ENCODE data around the gene ADGRE3.

The ADGRE3 gene, protein sequence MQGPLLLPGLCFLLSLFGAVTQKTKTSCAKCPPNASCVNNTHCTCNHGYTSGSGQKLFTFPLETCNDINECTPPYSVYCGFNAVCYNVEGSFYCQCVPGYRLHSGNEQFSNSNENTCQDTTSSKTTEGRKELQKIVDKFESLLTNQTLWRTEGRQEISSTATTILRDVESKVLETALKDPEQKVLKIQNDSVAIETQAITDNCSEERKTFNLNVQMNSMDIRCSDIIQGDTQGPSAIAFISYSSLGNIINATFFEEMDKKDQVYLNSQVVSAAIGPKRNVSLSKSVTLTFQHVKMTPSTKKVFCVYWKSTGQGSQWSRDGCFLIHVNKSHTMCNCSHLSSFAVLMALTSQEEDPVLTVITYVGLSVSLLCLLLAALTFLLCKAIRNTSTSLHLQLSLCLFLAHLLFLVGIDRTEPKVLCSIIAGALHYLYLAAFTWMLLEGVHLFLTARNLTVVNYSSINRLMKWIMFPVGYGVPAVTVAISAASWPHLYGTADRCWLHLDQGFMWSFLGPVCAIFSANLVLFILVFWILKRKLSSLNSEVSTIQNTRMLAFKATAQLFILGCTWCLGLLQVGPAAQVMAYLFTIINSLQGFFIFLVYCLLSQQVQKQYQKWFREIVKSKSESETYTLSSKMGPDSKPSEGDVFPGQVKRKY

DNA sequence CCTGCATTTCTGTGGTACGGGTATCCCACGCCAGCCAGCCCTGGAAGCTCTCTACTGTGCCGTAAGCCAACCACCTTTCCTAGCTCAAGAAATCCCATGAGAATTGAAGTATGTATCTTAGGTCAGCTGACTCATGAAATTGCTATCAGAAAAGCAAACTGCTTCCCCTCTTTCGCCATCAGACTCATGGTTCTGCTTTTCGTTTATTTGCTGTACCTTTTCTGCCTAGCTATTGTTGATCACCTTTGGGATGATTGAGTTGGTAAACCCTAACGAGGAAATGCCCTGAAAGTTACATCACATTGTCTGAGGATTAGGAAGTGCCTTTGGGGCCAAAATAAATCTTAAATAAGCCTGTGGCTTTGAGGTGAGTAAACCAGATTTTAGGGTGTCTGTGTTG lies at the start of gene ADGRE3:
ADGRE3 (minus strand) TSS at position 81 of the 400 bp plus-strand sequence; CDS start at position 7, 74 bp downstream.
- no peak for DNase-seq (ENCODE audit: low read depth, low spot score)

DNA sequence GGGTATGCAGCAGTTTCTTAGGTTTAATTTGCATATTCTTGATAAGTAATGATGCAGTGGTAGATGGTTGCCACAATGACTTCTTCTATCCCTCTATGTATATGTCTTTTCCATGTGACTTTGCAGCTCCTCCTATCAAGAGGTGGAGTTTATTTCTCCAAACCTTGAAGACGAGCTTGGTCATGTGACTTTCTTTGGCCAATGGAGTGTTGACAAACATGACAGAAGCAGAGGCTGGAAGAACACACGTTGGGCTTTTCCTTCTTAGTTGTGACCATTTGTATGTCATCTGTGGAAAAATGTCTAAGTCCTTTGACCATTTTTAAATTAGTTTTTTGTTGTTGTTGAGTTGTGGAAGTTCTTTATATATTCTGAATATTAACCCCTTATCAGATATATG lies 47.5 kb upstream of the ADGRE3 start:
- DNase-seq (ENCODE audit: low read depth, low spot score) = no peak

GRCh38 chr19:14719162-14719561 lies 44.5 kb upstream of the ADGRE3 start:
- DNase-seq (ENCODE audit: low read depth, low spot score) = no peak

- DNase-seq (ENCODE audit: low read depth, low spot score) = no peak
These were observed 44.0 kb upstream of the ADGRE3 start for GRCh38 chr19:14718522-14719116.

DNA sequence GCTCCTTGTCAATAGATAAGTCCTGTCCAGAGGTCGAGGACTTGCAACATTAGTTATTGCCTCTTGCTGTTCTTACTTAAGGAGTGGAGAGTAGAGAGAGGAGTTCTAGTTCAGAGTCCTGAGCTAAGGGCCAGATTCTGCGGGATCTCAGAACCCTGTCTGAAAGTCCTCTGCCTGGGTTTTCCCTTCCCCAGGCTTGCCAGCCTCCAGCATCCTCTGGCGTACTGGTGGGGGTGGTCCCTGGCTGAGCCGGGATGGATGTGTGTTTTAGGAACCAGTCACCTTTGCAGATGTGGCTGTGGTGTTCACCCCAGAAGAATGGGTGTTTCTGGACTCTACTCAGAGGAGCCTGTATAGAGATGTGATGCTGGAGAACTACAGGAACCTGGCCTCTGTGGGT lies 41.2 kb upstream of the ADGRE3 start:
- DNase-seq (ENCODE audit: low read depth, low spot score) = no peak

GRCh38 chr19:14704450-14704849 lies 29.8 kb upstream of the ADGRE3 start:
- DNase-seq (ENCODE audit: low read depth, low spot score) = no peak

- no peak for DNase-seq (ENCODE audit: low read depth, low spot score)
These were observed 29.2 kb upstream of the ADGRE3 start for GRCh38 chr19:14703833-14704232.

GRCh38 chr19:14700711-14701375 lies 26.2 kb upstream of the ADGRE3 start:
- DNase-seq (ENCODE audit: low read depth, low spot score) = no peak

- DNase-seq (ENCODE audit: low read depth, low spot score) = no peak
These were observed 25.0 kb upstream of the ADGRE3 start for GRCh38 chr19:14699641-14700040.

- no peak for DNase-seq (ENCODE audit: low read depth, low spot score)
These were observed 20.8 kb upstream of the ADGRE3 start for GRCh38 chr19:14695471-14695870.

DNA sequence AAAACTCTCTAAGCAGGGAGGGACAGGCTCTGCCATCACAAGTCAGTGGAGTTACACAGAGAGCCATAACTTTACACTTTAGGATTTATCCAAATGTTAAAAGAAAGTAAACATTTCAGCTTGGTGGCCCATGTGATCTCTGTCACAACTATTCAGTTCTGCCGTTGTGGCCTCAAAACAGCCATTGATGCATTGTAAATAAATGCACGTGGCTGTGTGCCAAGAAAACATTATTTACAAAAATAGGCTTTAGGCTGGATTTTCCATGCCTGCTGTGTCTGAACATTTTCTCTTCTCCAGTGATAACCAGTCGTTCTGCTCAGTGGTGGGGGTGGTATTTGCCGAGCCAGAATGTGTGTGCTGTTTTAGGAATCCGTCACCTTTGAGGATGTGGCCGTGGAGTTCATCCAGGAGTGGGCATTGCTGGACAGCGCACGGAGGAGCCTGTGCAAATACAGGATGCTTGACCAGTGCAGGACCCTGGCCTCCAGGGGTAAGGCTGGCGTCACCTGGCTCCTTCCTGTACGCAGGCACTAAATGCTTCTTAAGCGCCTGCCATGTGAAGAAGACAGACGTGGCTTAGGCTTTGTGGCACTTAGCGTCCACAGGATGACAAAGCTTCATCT lies 20.1 kb upstream of the ADGRE3 start:
- no peak for DNase-seq (ENCODE audit: low read depth, low spot score)

- peak; percentile 89 for DNase-seq (ENCODE audit: low read depth, low spot score)
These were observed 15.2 kb upstream of the ADGRE3 start, which contains the start of gene ZNF333 for GRCh38 chr19:14689598-14690503. Gene ZNF333 (plus strand): TSS chr19:14690048. CDS start chr19:14693492, 3,444 bp downstream.

GRCh38 chr19:14686411-14686810 lies 11.8 kb upstream of the ADGRE3 start:
- DNase-seq (ENCODE audit: low read depth, low spot score) = no peak

DNA sequence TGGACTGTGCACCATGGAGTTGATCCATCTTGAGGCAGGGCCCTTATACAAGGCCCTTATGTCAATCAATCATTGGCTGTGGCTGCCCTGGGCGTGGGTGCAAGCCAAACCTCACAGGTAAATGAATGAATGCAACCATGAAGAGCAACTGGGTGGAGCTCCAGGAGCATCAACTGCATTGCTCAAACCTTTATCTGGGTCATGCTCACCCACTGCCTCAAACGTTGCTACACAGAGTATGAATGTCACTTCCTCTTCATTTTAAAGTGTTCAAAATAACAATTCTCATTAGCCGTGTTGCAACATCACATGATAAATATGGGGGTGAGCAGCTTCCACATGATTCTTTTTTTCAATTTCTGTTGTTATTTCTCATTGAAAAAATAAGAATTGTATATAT lies 8.8 kb upstream of the ADGRE3 start:
- no peak for DNase-seq (ENCODE audit: low read depth, low spot score)

- no peak for DNase-seq (ENCODE audit: low read depth, low spot score)
These were observed 7.4 kb upstream of the ADGRE3 start for GRCh38 chr19:14682084-14682483.

- no peak for DNase-seq (ENCODE audit: low read depth, low spot score)
These were observed 3.6 kb upstream of the ADGRE3 start for GRCh38 chr19:14678199-14678598.

DNA sequence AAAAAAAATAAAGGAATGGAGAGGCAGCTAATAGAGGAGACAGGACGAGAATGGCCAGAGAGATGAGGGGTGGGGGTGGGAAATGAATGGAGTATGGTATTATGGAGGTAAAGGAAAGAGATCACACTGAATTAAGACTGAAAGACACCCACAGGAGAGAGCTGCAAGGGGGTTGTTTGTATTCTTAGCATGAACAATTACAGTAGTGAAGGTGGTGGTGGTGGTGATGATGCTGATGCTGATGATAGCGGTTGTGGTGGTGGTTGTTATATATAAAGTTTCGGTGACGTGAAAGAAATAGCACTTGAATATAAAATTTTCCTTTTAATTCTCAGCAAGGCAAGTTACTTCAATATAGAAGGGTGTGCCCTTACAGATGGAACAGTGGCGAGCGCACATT lies 2.8 kb upstream of the ADGRE3 start:
- no peak for DNase-seq (ENCODE audit: low read depth, low spot score)

- DNase-seq (ENCODE audit: low read depth, low spot score) = no peak
These were observed 2.1 kb upstream of the ADGRE3 start for GRCh38 chr19:14676762-14677161.

DNA sequence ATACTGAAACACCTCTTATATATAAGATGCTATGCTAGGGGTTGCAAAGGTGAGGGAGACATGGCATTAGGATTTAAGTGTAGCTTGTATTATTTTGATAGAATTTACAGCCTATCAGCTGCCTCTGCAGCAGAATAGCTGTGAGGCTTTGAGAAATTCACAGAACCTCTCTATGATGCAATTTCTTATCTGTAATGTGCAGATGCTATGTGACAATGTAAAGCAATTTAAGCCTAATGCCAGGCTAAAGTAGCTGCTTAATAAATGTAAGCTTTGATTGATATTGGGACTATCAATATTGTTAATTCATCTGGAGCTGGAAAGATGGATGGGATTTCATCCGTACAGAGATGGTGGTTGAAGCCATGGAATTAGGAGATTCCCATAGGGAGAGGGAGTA lies 1.6 kb downstream of the ADGRE3 start:
- DNase-seq (ENCODE audit: low read depth, low spot score) = no peak

DNA sequence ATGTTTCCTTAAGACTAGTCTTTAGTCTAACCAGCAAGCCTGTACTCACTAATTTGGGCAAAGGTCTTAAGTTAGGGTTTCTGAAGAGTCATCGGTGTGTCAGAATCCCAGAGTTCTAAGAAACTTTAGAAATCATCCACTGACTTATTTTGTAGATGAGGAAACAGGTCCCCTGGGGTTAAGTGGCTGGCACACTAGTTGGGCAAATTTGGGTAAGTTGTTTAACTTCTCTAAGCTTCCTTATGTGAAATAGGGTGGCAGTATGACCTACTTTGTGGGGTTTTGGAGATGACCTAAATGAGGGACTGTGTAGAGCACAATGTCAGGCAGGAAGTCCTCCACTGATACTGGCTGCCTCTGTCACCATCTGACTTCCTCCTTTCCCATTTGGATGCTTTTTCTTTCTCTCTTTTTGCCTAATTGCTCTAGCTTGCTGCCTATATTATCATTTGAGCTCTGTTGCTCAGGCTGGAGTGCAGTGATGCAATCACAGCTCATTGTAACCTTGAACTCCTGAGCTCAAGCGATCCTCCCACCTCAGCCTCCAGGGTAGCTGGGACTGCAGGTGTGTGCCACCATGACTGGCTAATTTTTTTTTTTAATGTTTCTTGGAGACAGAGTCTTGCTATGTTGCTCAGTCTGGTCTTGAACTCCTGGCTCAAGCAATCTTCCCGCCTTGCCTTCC lies 2.3 kb downstream of the ADGRE3 start:
- DNase-seq (ENCODE audit: low read depth, low spot score) = no peak
